ENCODE measurements around the gene PLK3. TPM values are rescaled to one million over a fixed set of nuclear protein-coding genes. Genes with fewer than 3 reads are reported as not detected.

Gene PLK3
- total and polyA plus RNA-seq, 4 donors, result 8.9 to 21.4 (median 13.7) TPM

DNA sequence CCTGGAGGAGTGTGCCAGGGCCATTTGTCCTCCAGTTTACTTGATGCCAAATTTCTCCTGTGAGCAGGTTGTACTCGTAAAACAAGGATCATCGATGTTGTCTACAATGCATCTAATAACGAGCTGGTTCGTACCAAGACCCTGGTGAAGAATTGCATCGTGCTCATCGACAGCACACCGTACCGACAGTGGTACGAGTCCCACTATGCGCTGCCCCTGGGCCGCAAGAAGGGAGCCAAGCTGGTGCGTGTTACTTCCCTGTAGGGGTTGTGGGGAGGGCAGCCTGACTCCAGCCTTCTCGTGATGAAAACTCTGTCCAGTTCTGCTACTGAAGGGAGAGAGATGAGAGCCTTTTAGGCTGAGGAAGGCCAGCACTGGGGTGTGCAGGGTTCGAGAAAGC is 22.6 kb upstream of the PLK3 start:
- Histone ChIP-seq H3K9me3 (ENCODE audit: control insufficient read depth, insufficient read depth, low read length) (no peaks in the 10 kb centered on the region), H3K27me3 (ENCODE audit: control insufficient read depth, insufficient read depth, low read length) (no peaks in the 10 kb centered on the region), H3K27ac (ENCODE audit: low read depth, low read length) (no peak overlapping the region), H3K36me3 (ENCODE audit: control insufficient read depth, insufficient read depth, low read length) (peaks cover 53% of the 10 kb centered on the region), H3K4me3 (ENCODE audit: low read depth, low read length) (no peak overlapping the region), H3K4me1 (ENCODE audit: control insufficient read depth, insufficient read depth, low read length) (peaks cover 29% of the 10 kb centered on the region)
- DNase-seq (ENCODE audit: low read depth in 4 of 6, low spot score in 6 of 6), result no peak
- WGBS (ENCODE audit: insufficient coverage), result 86% methylated on average over 11 of the region's 14 CpGs

DNA sequence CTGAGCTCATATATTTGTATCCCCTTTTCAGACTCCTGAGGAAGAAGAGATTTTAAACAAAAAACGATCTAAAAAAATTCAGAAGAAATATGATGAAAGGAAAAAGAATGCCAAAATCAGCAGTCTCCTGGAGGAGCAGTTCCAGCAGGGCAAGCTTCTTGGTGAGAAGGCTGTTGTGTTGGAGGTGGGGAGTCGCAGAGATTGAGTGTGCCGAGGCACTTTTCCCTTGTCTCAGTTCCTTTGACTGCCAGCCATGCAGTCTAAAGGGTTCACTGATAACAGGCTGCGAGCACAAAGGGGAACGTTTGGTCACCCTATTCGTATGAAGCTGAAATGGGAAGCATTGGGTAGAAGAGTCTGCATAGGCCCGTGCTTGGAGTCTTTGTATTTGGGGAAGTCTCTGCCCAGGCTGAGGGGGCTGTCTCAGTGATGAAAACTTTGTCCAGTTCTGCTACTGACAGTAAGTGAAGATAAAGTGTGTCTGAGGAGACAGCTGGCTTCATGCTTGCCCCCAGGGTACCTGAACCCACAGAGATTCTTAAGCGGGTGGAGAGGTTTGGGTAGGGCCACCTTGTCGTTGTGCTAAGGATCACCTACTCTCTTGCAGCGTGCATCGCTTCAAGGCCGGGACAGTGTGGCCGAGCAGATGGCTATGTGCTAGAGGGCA is 22.1 kb upstream of the PLK3 start:
- Histone ChIP-seq H3K9me3 (ENCODE audit: control insufficient read depth, insufficient read depth, low read length) (no peaks in the 10 kb centered on the region), H3K36me3 (ENCODE audit: control insufficient read depth, insufficient read depth, low read length) (peaks cover 53% of the 10 kb centered on the region), H3K27me3 (ENCODE audit: control insufficient read depth, insufficient read depth, low read length) (no peaks in the 10 kb centered on the region), H3K4me3 (ENCODE audit: low read depth, low read length) (no peak overlapping the region), H3K4me1 (ENCODE audit: control insufficient read depth, insufficient read depth, low read length) (peaks cover 30% of the 10 kb centered on the region), H3K27ac (ENCODE audit: low read depth, low read length) (no peak overlapping the region)
- WGBS (ENCODE audit: insufficient coverage), result 85% methylated on average over 13 of the region's 13 CpGs
- no peak for DNase-seq (ENCODE audit: low read depth in 4 of 6, low spot score in 6 of 6)

DNA sequence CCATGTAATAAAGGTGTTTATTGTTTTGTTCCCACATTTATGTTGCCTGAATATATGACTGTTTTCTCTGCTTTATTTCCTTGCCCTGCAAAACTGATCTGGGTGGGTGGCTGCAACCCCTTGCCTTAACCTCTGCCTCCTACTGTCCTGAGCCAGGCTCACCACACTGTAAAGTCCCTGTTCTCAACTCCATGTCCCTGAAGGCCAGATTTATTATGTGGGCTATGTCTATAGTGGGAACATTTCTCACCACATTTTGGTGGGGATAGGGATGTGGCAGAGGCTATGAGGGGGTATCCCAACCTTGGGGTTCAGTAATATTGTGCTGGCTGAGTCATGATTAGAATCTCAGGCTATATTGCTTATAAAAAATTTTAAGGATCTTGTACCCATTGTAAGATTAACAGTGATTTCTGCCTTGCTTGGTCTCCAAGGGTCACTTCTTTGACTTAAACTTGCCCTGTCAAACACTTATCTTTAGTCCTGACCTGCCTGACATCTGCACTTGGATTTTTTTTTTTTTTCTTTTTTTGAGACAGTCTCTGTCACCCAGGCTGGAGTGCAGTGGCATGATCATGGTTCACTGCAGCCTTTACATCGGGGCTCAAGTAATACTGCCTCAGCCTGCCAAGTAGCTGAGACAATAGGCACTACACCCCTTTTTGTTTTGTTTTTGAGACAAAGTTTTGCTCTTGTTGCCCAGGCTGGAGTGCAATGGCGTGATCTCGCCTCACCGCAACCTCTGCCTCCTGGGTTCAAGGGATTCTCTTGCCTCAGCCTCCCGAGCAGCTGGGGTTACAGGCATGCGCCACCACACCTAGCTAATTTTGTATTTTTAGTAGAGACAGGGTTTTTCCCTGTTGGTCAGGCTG is 21.2 kb upstream of the PLK3 start:
- Histone ChIP-seq H3K27me3 (ENCODE audit: control insufficient read depth, insufficient read depth, low read length) (no peaks in the 10 kb centered on the region), H3K27ac (ENCODE audit: low read depth, low read length) (no peak overlapping the region), H3K36me3 (ENCODE audit: control insufficient read depth, insufficient read depth, low read length) (peaks cover 53% of the 10 kb centered on the region), H3K4me3 (ENCODE audit: low read depth, low read length) (no peak overlapping the region), H3K4me1 (ENCODE audit: control insufficient read depth, insufficient read depth, low read length) (peaks cover 36% of the 10 kb centered on the region), H3K9me3 (ENCODE audit: control insufficient read depth, insufficient read depth, low read length) (no peaks in the 10 kb centered on the region)
- WGBS (ENCODE audit: insufficient coverage), result 91% methylated on average over 1 of the region's 6 CpGs
- no peak for DNase-seq (ENCODE audit: low read depth in 4 of 6, low spot score in 6 of 6)

DNA sequence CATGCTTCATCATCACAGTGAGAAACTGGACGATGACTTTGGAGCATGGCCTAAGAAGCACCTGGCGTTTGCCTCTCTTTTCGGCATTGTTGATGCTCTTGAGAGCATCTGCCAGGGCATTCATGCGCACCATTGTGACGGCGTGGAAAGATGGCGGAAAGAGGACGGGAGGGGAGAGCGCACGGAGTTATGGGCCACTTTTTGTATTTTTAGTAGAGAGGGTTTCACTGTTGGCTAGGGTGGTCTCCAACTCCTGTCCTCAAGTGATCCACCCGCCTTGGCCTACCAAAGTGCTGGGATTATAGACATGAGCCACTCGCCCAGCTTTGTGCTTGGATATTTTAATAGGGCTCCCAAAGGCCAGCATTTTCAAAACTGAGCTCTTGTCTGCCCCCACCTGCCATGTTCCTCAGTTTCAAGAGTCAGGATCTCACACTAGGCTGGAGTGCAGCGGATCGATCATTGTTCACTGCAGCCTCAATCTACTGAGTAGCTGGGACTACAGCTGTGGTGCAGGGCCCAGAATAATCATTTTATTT is 19.5 kb upstream of the PLK3 start:
- H3K27me3 ChIP-seq (ENCODE audit: control insufficient read depth, insufficient read depth, low read length), result no peaks in the 10 kb centered on the region
- peaks cover 43% of the 10 kb centered on the region for H3K4me1 ChIP-seq (ENCODE audit: control insufficient read depth, insufficient read depth, low read length)
- DNase-seq (ENCODE audit: low read depth in 4 of 6, low spot score in 6 of 6), result no peak
- no peak overlapping the region for H3K27ac ChIP-seq (ENCODE audit: low read depth, low read length)
- no peak overlapping the region for H3K4me3 ChIP-seq (ENCODE audit: low read depth, low read length)
- WGBS (ENCODE audit: insufficient coverage), result 89% methylated on average over 11 of the region's 14 CpGs
- peaks cover 53% of the 10 kb centered on the region for H3K36me3 ChIP-seq (ENCODE audit: control insufficient read depth, insufficient read depth, low read length)
- H3K9me3 ChIP-seq (ENCODE audit: control insufficient read depth, insufficient read depth, low read length), result no peaks in the 10 kb centered on the region

DNA sequence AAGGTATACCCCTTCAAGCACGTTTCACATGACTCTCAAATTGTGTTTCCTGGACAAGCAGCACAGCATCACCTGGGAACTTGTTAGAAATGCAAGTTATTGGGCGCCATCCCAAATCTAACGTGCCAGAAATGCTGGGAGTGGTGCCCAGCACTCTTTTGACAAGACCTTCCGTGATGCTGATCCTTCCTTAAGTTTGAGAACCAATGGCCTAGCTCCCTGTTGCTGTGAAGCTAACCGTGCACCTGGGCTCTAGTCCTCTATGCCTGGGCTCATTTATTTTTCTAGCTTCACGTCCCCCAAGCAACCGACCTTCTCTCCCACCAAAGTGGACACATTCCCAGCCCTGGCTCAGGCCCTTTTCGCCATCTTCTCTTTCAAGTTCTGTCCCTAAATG is 16.5 kb upstream of the PLK3 start:
- peak overlapping the region; percentile 28 for H3K4me3 ChIP-seq (ENCODE audit: low read depth, low read length)
- H3K27ac ChIP-seq (ENCODE audit: low read depth, low read length), result peak overlapping the region; percentile 57
- no peaks in the 10 kb centered on the region for H3K27me3 ChIP-seq (ENCODE audit: control insufficient read depth, insufficient read depth, low read length)
- WGBS (ENCODE audit: insufficient coverage), result 41% methylated on average over 7 of the region's 8 CpGs
- H3K9me3 ChIP-seq (ENCODE audit: control insufficient read depth, insufficient read depth, low read length), result no peaks in the 10 kb centered on the region
- H3K36me3 ChIP-seq (ENCODE audit: control insufficient read depth, insufficient read depth, low read length), result peaks cover 27% of the 10 kb centered on the region
- peaks cover 34% of the 10 kb centered on the region for H3K4me1 ChIP-seq (ENCODE audit: control insufficient read depth, insufficient read depth, low read length)
- DNase-seq (ENCODE audit: low read depth in 4 of 6, low spot score in 6 of 6), result peak in 2 of 6 donors; percentile 29 to 64

DNA sequence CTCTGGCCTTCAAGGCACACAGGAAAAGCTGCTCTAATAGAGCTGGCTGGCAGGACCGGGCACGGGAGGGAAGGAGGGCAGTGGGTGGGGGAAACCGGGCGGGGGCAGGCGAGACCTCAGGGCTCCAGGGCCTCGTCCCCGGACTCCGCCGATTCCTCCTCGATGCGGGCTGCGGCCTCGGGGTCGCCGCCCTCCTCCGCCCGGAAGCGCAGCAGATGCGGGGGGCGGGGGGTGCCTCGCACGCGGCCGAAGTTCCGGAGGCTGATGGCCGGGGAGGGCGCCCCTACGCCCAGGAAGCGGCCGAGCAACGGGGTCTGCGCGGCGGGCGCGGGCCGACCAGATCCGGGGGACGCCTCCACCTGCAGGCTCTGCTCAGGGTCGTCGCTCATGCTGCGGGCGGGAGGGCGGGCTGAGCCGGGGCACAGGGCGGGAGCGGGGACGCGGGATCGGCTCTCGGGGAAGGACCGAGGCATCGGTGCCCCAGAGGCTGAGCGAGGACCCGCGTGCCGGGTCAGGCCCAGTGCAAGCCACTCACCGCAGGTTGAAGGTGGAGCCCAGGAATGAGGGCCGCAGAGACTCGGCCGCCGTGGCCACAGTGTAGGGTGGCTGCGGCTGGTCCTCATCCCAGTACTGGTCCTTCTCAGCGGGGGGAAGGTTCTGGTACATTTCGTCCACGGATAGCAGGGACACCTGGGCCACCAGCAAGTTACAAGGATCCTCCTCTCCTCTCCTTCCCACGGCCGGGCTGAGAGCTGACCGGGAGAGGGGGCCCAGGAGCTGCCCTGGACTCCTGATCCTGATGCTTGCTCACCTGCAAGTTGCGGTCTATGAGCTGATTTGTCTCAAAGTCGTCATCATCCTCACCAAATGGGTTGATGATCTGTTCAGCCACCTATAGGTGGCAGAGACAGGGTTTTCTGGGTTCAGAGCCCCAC is 15.8 kb upstream of the PLK3 start:
- Histone ChIP-seq H3K4me3 (ENCODE audit: low read depth, low read length) (peak overlapping the region; percentile 44), H3K27me3 (ENCODE audit: control insufficient read depth, insufficient read depth, low read length) (no peaks in the 10 kb centered on the region), H3K4me1 (ENCODE audit: control insufficient read depth, insufficient read depth, low read length) (peaks cover 34% of the 10 kb centered on the region), H3K36me3 (ENCODE audit: control insufficient read depth, insufficient read depth, low read length) (peaks cover 21% of the 10 kb centered on the region), H3K9me3 (ENCODE audit: control insufficient read depth, insufficient read depth, low read length) (no peaks in the 10 kb centered on the region), H3K27ac (ENCODE audit: low read depth, low read length) (peak overlapping the region; percentile 57)
- WGBS (ENCODE audit: insufficient coverage), result 3% methylated on average over 67 of the region's 71 CpGs
- DNase-seq (ENCODE audit: low read depth in 4 of 6, low spot score in 6 of 6), result peak in 2 of 6 donors; percentile 61 to 63

DNA sequence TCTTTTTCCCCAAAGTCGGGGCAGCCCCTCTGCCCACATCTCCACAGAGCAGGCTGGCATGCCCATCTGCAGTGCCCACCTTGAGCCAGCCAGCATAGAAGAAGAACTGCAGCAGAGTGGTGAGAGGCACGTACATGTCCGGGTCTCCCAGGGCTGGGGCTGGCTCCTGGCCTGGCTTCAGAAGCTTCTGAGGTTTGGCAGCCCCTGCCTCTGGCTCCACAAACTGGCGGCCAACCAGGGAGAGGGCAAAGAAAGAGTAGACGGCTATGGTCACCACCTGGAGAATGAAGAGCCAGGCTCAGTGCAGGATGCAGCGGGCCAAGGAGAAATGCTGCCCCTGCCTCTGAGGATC is 15.2 kb upstream of the PLK3 start:
- H3K4me1 ChIP-seq (ENCODE audit: control insufficient read depth, insufficient read depth, low read length), result peaks cover 34% of the 10 kb centered on the region
- DNase-seq (ENCODE audit: low read depth in 4 of 6, low spot score in 6 of 6), result no peak
- WGBS (ENCODE audit: insufficient coverage), result 54% methylated on average over 5 of the region's 6 CpGs
- no peaks in the 10 kb centered on the region for H3K9me3 ChIP-seq (ENCODE audit: control insufficient read depth, insufficient read depth, low read length)
- no peak overlapping the region for H3K27ac ChIP-seq (ENCODE audit: low read depth, low read length)
- peak overlapping the region; percentile 44 for H3K4me3 ChIP-seq (ENCODE audit: low read depth, low read length)
- no peaks in the 10 kb centered on the region for H3K27me3 ChIP-seq (ENCODE audit: control insufficient read depth, insufficient read depth, low read length)
- peaks cover 14% of the 10 kb centered on the region for H3K36me3 ChIP-seq (ENCODE audit: control insufficient read depth, insufficient read depth, low read length)

DNA sequence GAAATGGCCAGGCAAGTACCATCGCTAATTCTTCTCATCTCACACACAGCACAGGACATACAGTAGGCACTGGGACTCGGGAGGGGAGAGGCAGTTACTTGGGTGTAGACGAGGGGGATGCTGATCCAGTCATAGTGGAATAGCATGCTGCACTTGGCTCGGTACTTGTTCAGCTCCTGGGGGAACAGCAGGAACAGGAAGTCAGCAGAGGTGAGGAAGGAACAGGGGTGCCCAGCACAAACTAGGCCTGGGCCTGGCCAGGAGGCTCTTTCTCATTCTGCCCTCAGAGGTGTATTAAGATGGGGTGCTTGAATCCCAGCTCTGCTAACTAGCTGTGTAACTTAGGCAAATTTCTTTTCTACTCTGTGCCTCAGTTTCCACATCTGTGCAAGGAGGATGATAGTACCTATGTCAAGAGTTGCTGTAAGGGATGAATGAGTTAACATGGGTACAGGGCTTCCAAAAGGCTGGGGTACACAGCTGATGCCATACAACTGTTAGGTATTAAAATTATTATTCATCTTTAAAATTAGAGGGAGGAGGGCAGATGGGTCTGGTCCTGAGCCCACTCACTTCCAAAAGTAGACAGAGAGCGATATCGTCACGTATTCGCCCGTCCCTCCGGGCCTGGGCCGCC is 14.6 kb upstream of the PLK3 start:
- Histone ChIP-seq H3K4me3 (ENCODE audit: low read depth, low read length) (peak overlapping the region; percentile 46), H3K27ac (ENCODE audit: low read depth, low read length) (no peak overlapping the region), H3K9me3 (ENCODE audit: control insufficient read depth, insufficient read depth, low read length) (no peaks in the 10 kb centered on the region), H3K36me3 (ENCODE audit: control insufficient read depth, insufficient read depth, low read length) (peaks cover 11% of the 10 kb centered on the region), H3K27me3 (ENCODE audit: control insufficient read depth, insufficient read depth, low read length) (no peaks in the 10 kb centered on the region), H3K4me1 (ENCODE audit: control insufficient read depth, insufficient read depth, low read length) (peaks cover 34% of the 10 kb centered on the region)
- DNase-seq (ENCODE audit: low read depth in 4 of 6, low spot score in 6 of 6), result no peak
- 47% methylated on average over 6 of the region's 11 CpGs for WGBS (ENCODE audit: insufficient coverage)

All from spinal cord (tissue), 10 donors.